Kidney tubule cell (primary cell): Measurements from ENCODE around the gene VCPKMT.

Experiments
- DNase-seq: peaks from one replicate; pipeline ENCODE4 v3.0.0-alpha.2; 2018; ENCODE audit warnings: low spot score

VCPKMT gene

GRCh38 chr14:50116181-50116956, at the start of gene VCPKMT:
TSS of gene VCPKMT (minus strand) at chr14:50116572. CDS start at chr14:50116552, 20 bp downstream.
- peak; percentile 93 for DNase-seq

- no peak for DNase-seq
Measured at GRCh38 chr14:50156111-50156510, 39.7 kb upstream of the VCPKMT start.

- no peak for DNase-seq
Measured at GRCh38 chr14:50148799-50149198, 32.4 kb upstream of the VCPKMT start.

GRCh38 chr14:50139192-50139591, 22.8 kb upstream of the VCPKMT start:
- DNase-seq: no peak

- DNase-seq: no peak
Measured at GRCh38 chr14:50127802-50128201, 11.4 kb upstream of the VCPKMT start.

- DNase-seq: no peak
Measured at GRCh38 chr14:50123062-50123461, 6.7 kb upstream of the VCPKMT start.

GRCh38 chr14:50122291-50122690, 5.9 kb upstream of the VCPKMT start:
- DNase-seq: peak; percentile 92

GRCh38 chr14:50121486-50121885, 5.1 kb upstream of the VCPKMT start:
- peak; percentile 41 for DNase-seq

GRCh38 chr14:50117456-50117855, 1.1 kb upstream of the VCPKMT start:
- no peak for DNase-seq

GRCh38 chr14:50116966-50117365, 594 bp upstream of the VCPKMT start:
- DNase-seq: no peak

GRCh38 chr14:50113381-50114035, 2.9 kb downstream of the VCPKMT start:
- DNase-seq: no peak

GRCh38 chr14:50110323-50111037, 5.9 kb downstream of the VCPKMT start:
- DNase-seq: no peak

GRCh38 chr14:50109342-50109741, 7.0 kb downstream of the VCPKMT start:
- DNase-seq: peak; percentile 11

- peak; percentile 84 for DNase-seq
Measured at GRCh38 chr14:50107850-50108249, 8.5 kb downstream of the VCPKMT start.

GRCh38 chr14:50106178-50106577, 10.2 kb downstream of the VCPKMT start:
- no peak for DNase-seq

- DNase-seq: no peak
Measured at GRCh38 chr14:50103558-50103957, 12.8 kb downstream of the VCPKMT start.

GRCh38 chr14:50101417-50101816, 15.0 kb downstream of the VCPKMT start:
- DNase-seq: no peak

GRCh38 chr14:50100805-50101204, 15.6 kb downstream of the VCPKMT start:
- no peak for DNase-seq

- DNase-seq: peak; percentile 59
Measured at GRCh38 chr14:50099335-50099734, 17.0 kb downstream of the VCPKMT start.

GRCh38 chr14:50095895-50096294, 20.5 kb downstream of the VCPKMT start:
- no peak for DNase-seq

GRCh38 chr14:50094056-50094755, 22.2 kb downstream of the VCPKMT start:
- DNase-seq: peak; percentile 59

- DNase-seq: no peak
Measured at GRCh38 chr14:50093496-50093895, 22.9 kb downstream of the VCPKMT start.
